ENCODE measurements around the gene SORCS1.

SORCS1 gene

DNA sequence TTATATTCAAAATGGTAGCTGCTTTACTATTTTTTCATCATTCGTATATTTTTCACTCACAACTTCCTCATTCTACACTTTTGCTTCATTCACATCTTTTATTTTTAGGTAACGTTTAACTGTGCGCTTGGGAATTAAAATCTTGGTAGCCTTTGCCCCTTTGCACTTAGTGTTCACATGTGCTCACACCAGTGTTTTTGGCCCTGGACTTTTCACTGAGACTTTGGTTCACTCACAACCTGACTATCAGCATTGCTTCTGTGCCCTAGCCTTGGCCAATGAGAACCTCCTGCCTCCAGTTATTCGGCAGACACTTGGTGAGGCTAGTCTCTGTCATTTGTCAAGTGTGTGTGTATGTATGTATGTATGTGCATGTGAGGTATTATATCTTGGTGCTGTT lies 596.9 kb downstream of the SORCS1 start:
- no peak for DNase-seq

DNA sequence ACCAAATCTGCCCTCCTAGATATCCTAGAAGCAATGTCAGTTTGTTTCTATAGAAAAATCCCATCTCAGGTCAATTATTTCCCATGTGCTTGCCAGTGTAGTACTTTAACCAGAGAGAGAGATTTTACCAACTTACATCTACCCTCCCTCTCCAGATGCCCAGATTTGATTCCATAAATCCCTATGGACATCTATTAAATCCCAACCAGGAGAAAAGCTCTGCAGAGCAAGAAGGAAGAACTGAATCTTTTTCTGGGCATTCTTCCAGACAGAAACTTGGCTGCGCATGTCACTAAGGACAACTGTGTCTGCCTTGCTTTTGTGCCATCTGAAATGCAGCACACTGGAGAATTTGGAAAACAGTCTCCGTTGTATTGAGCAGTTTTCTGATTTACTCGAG lies 597.6 kb downstream of the SORCS1 start:
- no peak for DNase-seq

GRCh38 chr10:106565546-106565945 lies 599.0 kb downstream of the SORCS1 start:
- no peak for DNase-seq

DNA sequence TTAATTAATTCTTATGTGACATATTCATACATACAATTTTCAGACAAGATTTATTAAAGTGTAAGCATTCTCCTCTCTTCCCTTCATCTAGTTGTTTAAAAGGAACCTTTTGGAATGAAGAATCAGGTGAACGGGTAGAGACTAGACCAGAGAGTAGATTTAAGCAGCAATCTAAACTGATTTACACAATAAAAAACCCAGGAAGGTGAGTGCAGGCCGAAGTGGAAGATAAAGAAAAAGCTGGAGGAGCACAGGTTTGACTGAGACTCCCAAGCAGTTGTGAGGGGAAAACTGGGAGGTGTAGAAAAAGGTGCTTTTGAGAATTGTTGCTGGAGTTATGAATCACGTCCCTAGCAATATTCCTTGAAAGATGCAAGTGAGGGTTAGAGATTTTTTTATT lies 601.1 kb downstream of the SORCS1 start:
- DNase-seq, result no peak

DNA sequence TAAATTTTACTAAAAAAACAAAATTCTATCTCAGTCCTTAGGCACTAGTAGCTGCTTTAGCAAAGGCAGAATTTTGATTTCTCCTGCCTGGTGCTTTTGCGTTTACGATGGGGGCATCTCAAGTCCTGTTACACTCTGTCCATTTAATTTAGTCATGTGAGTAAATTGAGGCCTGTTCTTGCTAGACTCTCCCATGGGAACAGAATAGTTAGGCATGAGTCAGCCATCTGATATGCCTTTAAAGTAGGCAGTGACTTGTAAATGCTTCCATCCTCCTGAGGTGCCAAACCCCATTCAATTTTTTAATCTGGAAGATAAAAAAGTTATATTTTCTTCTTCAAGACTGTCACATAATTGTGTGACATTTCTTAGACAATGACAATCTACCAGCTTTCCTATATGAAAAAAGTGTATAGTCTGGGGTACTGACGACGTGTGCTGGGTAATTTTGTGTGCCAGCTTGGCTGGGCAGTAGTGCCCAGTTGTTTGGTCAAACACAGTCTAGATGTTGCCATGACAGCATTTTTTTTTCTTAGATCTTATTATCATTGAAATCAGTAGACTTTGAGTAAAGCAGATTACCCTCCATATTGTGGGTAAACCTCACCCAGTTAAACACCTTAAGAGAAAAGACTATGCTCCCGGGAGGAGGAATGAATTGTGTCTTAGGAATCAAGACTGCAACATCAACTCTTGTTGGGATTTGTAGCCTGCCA lies 603.4 kb downstream of the SORCS1 start:
- DNase-seq, result no peak

- no peak for DNase-seq
Observed at GRCh38 chr10:106559442-106559841, 605.1 kb downstream of the SORCS1 start.

- DNase-seq, result no peak
Observed at GRCh38 chr10:106557951-106558733, 606.4 kb downstream of the SORCS1 start.

DNA sequence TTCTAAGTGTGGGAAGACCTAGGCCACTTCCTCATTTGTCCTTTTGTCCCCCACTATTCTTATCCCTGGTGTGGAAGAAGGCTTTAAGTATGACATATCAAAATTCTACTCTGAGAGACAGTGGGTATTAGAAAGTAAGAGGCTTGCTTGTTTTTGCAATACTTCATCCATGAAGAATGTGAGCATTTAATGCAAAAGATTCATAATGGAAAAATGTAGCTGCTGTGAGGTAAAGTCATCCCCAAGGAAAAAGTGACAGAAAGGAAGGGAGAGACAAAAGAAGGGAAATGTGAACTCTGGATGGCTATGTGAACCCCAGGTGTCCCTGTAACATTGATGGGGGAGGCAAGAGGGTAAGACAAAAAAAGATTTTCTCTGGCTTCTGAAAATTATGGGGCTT lies 607.5 kb downstream of the SORCS1 start:
- no peak for DNase-seq

GRCh38 chr10:106555599-106555998 lies 608.9 kb downstream of the SORCS1 start:
- DNase-seq, result no peak

- DNase-seq, result no peak
Observed at GRCh38 chr10:106551501-106552062, 612.9 kb downstream of the SORCS1 start.

- DNase-seq, result no peak
Observed at GRCh38 chr10:106548832-106549231, 615.7 kb downstream of the SORCS1 start.

- DNase-seq, result no peak
Observed at GRCh38 chr10:106547047-106547635, 617.4 kb downstream of the SORCS1 start.

DNA sequence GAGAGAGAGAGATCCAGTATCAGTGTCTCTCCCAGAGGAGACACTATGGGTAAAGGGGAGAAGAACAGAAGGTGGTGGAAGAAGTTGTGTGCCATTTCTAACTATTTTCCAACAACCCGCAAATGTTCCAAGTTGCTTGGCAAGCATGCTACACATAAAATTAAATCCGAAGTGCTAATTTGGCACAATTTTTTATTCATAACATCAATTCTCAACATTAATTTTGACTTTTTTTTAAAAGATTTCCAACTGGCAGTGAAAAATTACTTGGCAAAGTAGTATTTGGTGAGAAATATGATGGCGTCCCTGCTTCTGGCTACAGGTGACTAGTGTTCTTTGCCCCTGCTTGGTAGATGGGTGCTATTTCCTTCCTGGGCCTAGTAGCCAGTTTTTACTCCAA lies 622.0 kb downstream of the SORCS1 start:
- no peak for DNase-seq

GRCh38 chr10:106540645-106541044 lies 623.9 kb downstream of the SORCS1 start:
- no peak for DNase-seq

- DNase-seq, result no peak
Observed at GRCh38 chr10:106537866-106538265, 626.6 kb downstream of the SORCS1 start.

DNA sequence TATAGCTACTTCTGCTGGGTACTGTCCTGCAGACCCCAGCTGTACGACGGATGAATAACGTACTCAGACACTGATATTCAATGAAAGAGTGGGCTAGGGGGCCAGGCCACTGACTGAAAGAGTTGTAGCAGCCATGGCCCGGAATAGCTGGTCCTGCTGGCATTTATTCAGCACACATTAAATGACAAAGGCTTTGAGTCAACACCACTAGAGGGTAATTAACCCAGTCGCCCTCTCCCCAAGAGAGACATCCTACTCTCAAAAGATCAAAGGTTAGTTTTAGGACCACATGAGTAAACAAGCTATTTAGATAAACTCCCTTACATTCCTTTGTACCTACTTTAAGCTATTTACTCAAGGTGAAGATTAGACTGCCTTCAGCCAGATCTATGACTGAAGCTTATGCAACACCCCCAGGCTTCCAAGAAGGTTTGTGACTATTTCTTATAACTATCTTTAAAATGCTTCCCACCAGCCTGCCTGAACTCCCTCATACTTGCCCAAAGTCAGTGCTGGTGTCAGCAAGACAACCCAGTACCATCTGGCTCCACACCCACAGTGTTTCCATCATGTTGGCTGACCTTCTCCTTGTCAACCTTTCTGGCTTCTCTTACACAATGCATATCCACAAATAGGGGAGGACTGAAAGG lies 629.1 kb downstream of the SORCS1 start:
- DNase-seq, result no peak

GRCh38 chr10:106534441-106534840 lies 630.1 kb downstream of the SORCS1 start:
- no peak for DNase-seq

DNA sequence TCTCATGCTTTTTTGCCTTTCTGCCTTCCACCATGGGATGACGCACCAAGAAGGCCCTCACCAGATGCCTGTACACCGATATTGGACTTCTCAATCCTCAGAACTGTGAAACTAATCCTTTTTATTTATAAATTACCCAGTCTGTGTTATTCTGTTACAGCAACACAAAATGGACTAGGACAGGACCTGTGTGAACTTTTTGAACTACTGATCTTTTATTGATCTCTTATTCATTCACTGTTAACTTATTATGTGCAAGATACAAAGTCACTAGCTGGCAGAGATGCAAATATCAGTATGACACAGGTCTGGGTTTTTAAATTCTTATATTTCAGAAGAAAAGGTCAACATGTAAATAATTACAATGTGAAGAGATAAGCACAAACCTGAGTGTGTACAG lies 635.8 kb downstream of the SORCS1 start:
- no peak for DNase-seq

DNA sequence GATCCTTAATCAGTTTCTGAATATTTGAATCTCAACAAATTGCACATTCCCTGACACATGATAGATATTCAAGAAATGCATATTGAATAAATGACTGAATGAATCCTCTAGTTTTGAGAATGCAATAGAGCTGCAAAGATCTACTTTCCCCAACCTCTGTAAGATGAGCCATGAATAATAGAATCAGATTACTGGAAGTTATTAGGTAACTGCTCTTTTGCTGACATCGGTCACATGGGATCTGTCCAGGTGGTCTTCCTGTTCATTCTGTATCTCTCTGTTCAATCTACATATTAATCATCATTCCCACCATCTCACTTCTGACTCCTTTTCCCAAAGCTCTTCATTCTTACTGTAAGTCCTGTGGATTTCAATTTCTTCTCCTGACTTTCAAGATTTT lies 638.7 kb downstream of the SORCS1 start:
- DNase-seq, result no peak
